WTC11 (cell line): Measurements from ENCODE around the gene ANKRD24. TPM values are rescaled to one million over a fixed set of nuclear protein-coding genes. Genes with fewer than 3 reads are reported as not detected.
"Not testable (repeated sequence)": the region's sequence is repeated elsewhere in the genome, so short reads cannot be mapped to it uniquely, and the experiment has no call there.

Experiments
- ATAC-seq: fragments of 200-7000 bp; cut with Tn5 transposase; 2 replicates; pipeline ENCODE4 v1.10.0; 2021; ENCODE audit warnings: mild to moderate bottlenecking, moderate library complexity
- CTCF ChIA-PET: fragments of 300-600 bp; sonication (Branson Sonifier 250); formaldehyde crosslinking; loops from one replicate; lab custom pipeline; 2021; ENCODE audit warnings: antibody characterized with exemption; lab: Charles Lee
- POLR2A ChIA-PET: fragments of 350-600 bp; sonication (Branson Sonifier 250); formaldehyde crosslinking; loops from one replicate; lab custom pipeline; 2021; ENCODE audit warnings: antibody characterized with exemption; lab: Charles Lee
- DNase-seq: peaks from one replicate; pipeline ENCODE4 v3.0.0; 2021; ENCODE audit warnings: low spot score
- H3K27ac Mint-ChIP-seq: 2 replicates; pipeline ENCODE4 v1.8.0; 2021; ENCODE audit warnings: mixed read lengths
- H3K27me3 Mint-ChIP-seq: 2 replicates; pipeline ENCODE4 v1.8.0; 2021; ENCODE audit warnings: low read depth, mild to moderate bottlenecking, moderate library complexity, mixed read lengths
- H3K36me3 Mint-ChIP-seq: 2 replicates; pipeline ENCODE4 v1.8.0; 2021; ENCODE audit warnings: mixed read lengths
- H3K4me1 Mint-ChIP-seq: 2 replicates; pipeline ENCODE4 v1.8.0; 2022; ENCODE audit warnings: mixed read lengths
- H3K4me3 Mint-ChIP-seq: 2 replicates; pipeline ENCODE4 v1.8.0; 2021; ENCODE audit warnings: mild to moderate bottlenecking, moderate library complexity, mixed read lengths
- H3K9me3 Mint-ChIP-seq: 2 replicates; pipeline ENCODE4 v1.8.0; 2021; ENCODE audit warnings: mixed read lengths
- E2F1 ChIP-seq: sonication (generic); formaldehyde crosslinking; IDR thresholded peaks from 2 replicates; pipeline ENCODE4 v1.8.0; 2022; ENCODE audit warnings: mild to moderate bottlenecking, missing genetic modification reagents
- ELF4 ChIP-seq: sonication (generic); formaldehyde crosslinking; IDR thresholded peaks from 2 replicates; pipeline ENCODE4 v1.8.1; 2022; ENCODE audit warnings: low read depth, mild to moderate bottlenecking, moderate library complexity, missing genetic modification reagents
- ESRRA ChIP-seq: sonication (generic); formaldehyde crosslinking; IDR thresholded peaks from 2 replicates; pipeline ENCODE4 v1.8.1; 2022; ENCODE audit warnings: mild to moderate bottlenecking, missing genetic modification reagents, borderline replicate concordance
- ETV6 ChIP-seq: sonication (generic); formaldehyde crosslinking; IDR thresholded peaks from 2 replicates; pipeline ENCODE4 v1.8.1; 2022; ENCODE audit warnings: mild to moderate bottlenecking, missing genetic modification reagents
- HMGXB4 ChIP-seq: sonication (generic); formaldehyde crosslinking; IDR thresholded peaks from 2 replicates; pipeline ENCODE4 v1.8.1; 2023; ENCODE audit warnings: mild to moderate bottlenecking, moderate library complexity, missing genetic modification reagents
- MLX ChIP-seq: sonication (generic); formaldehyde crosslinking; IDR thresholded peaks from 2 replicates; pipeline ENCODE4 v1.8.1; 2023; ENCODE audit warnings: mild to moderate bottlenecking, missing genetic modification reagents, moderate library complexity
- MYBL2 ChIP-seq: sonication (generic); formaldehyde crosslinking; IDR thresholded peaks from 2 replicates; pipeline ENCODE4 v1.8.1; 2023; ENCODE audit warnings: mild to moderate bottlenecking, moderate library complexity, missing genetic modification reagents
- NFATC4 ChIP-seq: fragments of 250-450 bp; sonication (Bioruptor Pico); IDR thresholded peaks from 2 replicates; pipeline ENCODE4 v1.9.0; 2021; ENCODE audit warnings: mild to moderate bottlenecking
- NR1H2 ChIP-seq: sonication (generic); formaldehyde crosslinking; IDR thresholded peaks from 2 replicates; pipeline ENCODE4 v1.9.0; 2021; ENCODE audit warnings: mild to moderate bottlenecking, moderate library complexity, missing genetic modification reagents
- NR2C2 ChIP-seq: sonication (generic); formaldehyde crosslinking; IDR thresholded peaks from 2 replicates; pipeline ENCODE4 v1.8.0; 2022; ENCODE audit warnings: mild to moderate bottlenecking, missing genetic modification reagents
- OVOL2 ChIP-seq: fragments of 250-450 bp; sonication (Bioruptor Pico); IDR thresholded peaks from 2 replicates; pipeline ENCODE4 v1.9.0; 2021; ENCODE audit warnings: mild to moderate bottlenecking, borderline replicate concordance
- SMAD4 ChIP-seq: sonication (generic); formaldehyde crosslinking; IDR thresholded peaks from 2 replicates; pipeline ENCODE4 v1.8.0; 2022; ENCODE audit warnings: mild to moderate bottlenecking, missing genetic modification reagents
- SOX15 ChIP-seq: fragments of 250-450 bp; sonication (Bioruptor Pico); IDR thresholded peaks from 2 replicates; pipeline ENCODE4 v1.9.0; 2021; ENCODE audit warnings: mild to moderate bottlenecking
- STAT6 ChIP-seq: sonication (generic); formaldehyde crosslinking; conservative IDR thresholded peaks from 2 replicates; pipeline ENCODE4 v1.8.1; 2023; ENCODE audit warnings: mild to moderate bottlenecking, low read depth, missing genetic modification reagents, moderate library complexity
- TCF7 ChIP-seq: sonication (generic); formaldehyde crosslinking; IDR thresholded peaks from 2 replicates; pipeline ENCODE4 v1.8.0; 2022; ENCODE audit warnings: mild to moderate bottlenecking, low read depth, missing genetic modification reagents, moderate library complexity
- ZNF232 ChIP-seq: sonication (generic); formaldehyde crosslinking; IDR thresholded peaks from 2 replicates; pipeline ENCODE4 v1.8.0; 2022; ENCODE audit warnings: mild to moderate bottlenecking, missing genetic modification reagents
- total RNA-seq: library from RNA; stranded (reverse); gene quantifications from 3 replicates; pipeline ENCODE4 v1.2.3, GENCODE V29; 2021

Gene ANKRD24
- total RNA-seq, 1 experiment from 2014 or later: 11.3 TPM

GRCh38 chr19:4215807-4216206 lies 33.3 kb downstream of the ANKRD24 start (continued):
- TF ChIP-seq MYBL2: no peak

GRCh38 chr19:4216846-4217245 lies 34.4 kb downstream of the ANKRD24 start:
- no peaks in the 10 kb centered on the region for H3K4me1 Mint-ChIP-seq
- no peaks in the 10 kb centered on the region for H3K27me3 Mint-ChIP-seq
- peaks cover 8% of the 10 kb centered on the region for H3K9me3 Mint-ChIP-seq
- H3K27ac Mint-ChIP-seq: no peak overlapping the region
- no peak overlapping the region for H3K4me3 Mint-ChIP-seq
- DNase-seq (no peak), ATAC-seq (no peak)
- no peak for TF ChIP-seq ZNF232 (CRISPR knock-in tag)
- no peak for TF ChIP-seq TCF7 (CRISPR knock-in tag)
- no peak for TF ChIP-seq ELF4
- TF ChIP-seq STAT6 (CRISPR knock-in tag): no peak
- no peak for TF ChIP-seq ESRRA (CRISPR knock-in tag)
- TF ChIP-seq SMAD4: no peak
- no peak for TF ChIP-seq OVOL2 (CRISPR knock-in tag)
- TF ChIP-seq HMGXB4: no peak
- no peak for TF ChIP-seq MLX (CRISPR knock-in tag)
- no peak for TF ChIP-seq NFATC4 (CRISPR knock-in tag)
- TF ChIP-seq NR2C2 (CRISPR knock-in tag): no peak
- peaks cover 9% of the 10 kb centered on the region for H3K36me3 Mint-ChIP-seq
- CTCF ChIA-PET: interaction anchor here (0.8 to 1.5 kb wide), 2 partner anchors 19 to 77 kb away, joined by 3 to 5 read pairs; no protein-coding TSS in a partner anchor
- POLR2A ChIA-PET: no interaction called here

GRCh38 chr19:4217429-4218264 lies 35.2 kb downstream of the ANKRD24 start:
- no peak overlapping the region for H3K4me3 Mint-ChIP-seq
- H3K27me3 Mint-ChIP-seq: no peaks in the 10 kb centered on the region
- ChIA-PET POLR2A (interaction anchor here (0.5 kb wide), 1 partner anchor 173 kb away, joined by 3 read pairs; no protein-coding TSS in a partner anchor), CTCF (interaction anchor here (0.8 to 1.5 kb wide), 4 partner anchors 9 to 78 kb away, joined by 3 to 5 read pairs (median 4); no protein-coding TSS in a partner anchor)
- TF ChIP-seq SOX15 (CRISPR knock-in tag) (no peak), ZNF232 (CRISPR knock-in tag) (no peak), E2F1 (CRISPR knock-in tag) (no peak), NR1H2 (CRISPR knock-in tag) (no peak), ETV6 (CRISPR knock-in tag) (no peak)
- H3K9me3 Mint-ChIP-seq: peaks cover 8% of the 10 kb centered on the region
- DNase-seq: no peak
- no peak overlapping the region for H3K27ac Mint-ChIP-seq
- no peak for ATAC-seq
- no peaks in the 10 kb centered on the region for H3K4me1 Mint-ChIP-seq
- H3K36me3 Mint-ChIP-seq: peaks cover 9% of the 10 kb centered on the region

GRCh38 chr19:4218523-4218922 lies 36.0 kb downstream of the ANKRD24 start:
- H3K9me3 Mint-ChIP-seq, POLR2A ChIA-PET, H3K27ac Mint-ChIP-seq, DNase-seq, H3K4me3 Mint-ChIP-seq, H3K27me3 Mint-ChIP-seq, H3K36me3 Mint-ChIP-seq, ATAC-seq, H3K4me1 Mint-ChIP-seq, CTCF ChIA-PET: not testable (repeated sequence)
